CD4-positive, alpha-beta T cell treated with Interleukin-6 for 4 hours (primary cell): Measurements from ENCODE around the gene TTC27.

Source experiments
- DNase-seq: peaks from one replicate; pipeline ENCODE4 v3.0.0-alpha.2; 2020; ENCODE audit warnings: mixed read lengths

Gene TTC27

GRCh38 chr2:32758232-32758631, 130.4 kb downstream of the TTC27 start:
- DNase-seq: no peak

- DNase-seq: no peak
Observed at GRCh38 chr2:32760628-32761027, 132.8 kb downstream of the TTC27 start.

DNA sequence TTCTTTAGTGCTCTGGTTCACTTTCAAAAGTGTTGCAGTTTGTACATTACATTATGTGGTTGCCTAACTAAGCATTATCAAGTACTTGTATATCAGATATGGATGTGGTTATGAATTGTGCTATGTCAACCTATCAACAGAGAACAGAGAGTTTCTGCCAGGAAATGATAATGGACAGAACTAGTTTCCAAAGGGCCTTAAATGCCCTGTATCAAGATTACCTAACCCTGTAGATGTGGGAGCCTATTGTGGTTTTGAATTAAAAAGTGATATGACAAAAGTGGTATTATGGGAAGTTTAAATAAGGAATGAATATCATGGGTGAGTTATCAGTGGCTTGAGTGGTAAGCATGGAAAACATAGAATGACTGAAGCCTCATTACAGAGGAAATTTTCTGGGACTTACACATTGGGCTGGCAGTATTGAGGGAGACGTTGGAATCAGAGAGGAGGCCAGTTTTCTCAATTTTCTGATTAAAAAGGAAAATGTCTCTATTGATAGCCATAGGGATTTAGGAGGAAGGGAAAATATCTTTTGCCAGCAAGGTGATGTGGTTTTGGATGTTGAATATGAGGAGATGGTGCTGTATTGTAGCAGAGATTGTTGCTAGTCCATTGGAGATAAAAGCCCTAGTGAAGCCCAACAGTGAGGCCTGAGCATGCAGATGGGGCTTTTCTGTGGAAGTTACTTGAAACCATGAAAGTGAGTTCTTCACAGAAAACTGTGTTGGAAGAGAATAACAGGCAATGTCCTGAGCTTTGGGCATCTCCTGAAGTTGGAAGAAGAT, 140.7 kb downstream of the TTC27 start:
- DNase-seq: no peak

- DNase-seq: no peak
Observed at GRCh38 chr2:32770360-32770759, 142.5 kb downstream of the TTC27 start.

- DNase-seq: no peak
Observed at GRCh38 chr2:32772638-32773447, 145.0 kb downstream of the TTC27 start.

DNA sequence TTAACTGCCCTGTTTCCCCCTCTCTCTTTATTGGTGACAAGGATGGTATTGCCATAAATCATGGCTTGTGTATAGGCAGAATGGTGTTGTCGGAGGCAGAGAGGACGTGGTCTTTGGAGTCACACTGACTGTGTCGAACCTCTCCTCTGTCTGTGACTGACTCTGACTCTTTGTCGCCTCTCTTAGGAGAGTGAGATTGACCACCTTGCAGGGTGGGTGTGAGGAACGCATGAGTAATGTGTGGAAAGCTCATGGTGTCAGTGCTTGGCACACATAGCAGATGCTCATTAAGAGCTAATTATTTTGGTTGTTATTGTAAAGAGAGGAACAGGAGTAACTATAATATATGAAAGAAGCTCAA, 145.6 kb downstream of the TTC27 start:
- no peak for DNase-seq

DNA sequence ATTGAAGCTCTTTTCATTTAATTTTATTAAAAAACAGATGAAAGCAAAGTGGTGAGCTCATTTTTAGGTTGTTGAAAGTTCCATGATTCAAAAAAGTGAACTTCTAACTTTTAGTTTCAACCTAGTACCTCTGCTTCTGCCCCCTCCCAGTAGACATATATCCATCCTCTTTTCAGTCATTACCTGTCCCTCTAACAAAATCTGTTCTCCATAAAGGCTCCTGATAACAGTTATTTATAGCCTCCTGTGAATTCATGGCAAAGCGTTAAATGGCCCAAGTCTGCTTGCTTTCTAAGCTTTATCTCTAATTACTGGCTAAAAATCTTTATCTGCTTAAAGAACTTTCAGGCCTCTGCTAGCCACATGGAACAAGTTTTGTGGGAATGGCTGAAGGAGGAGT, 148.1 kb downstream of the TTC27 start:
- DNase-seq: no peak

GRCh38 chr2:32777714-32778113, 149.9 kb downstream of the TTC27 start:
- DNase-seq: no peak

GRCh38 chr2:32780961-32781360, 153.1 kb downstream of the TTC27 start:
- no peak for DNase-seq

DNA sequence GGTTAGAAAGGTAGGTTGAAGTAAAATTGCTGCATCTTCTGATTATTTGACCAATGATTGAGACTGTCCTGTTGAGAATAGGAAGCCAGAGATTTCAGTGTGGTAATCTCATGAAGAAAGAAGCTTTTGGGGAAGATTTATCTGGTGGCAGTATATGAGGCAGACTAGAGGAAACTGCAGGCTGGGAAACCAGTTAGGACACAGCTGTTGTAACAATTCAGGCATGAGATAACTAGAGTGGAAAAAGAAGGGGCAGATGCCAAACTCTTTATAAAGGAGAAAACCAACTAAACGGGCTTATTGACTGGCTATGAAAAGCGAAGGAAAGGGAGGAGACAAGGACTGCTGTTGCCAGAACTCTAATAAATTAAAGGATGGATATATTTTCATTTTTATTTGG, 155.6 kb downstream of the TTC27 start:
- no peak for DNase-seq

DNA sequence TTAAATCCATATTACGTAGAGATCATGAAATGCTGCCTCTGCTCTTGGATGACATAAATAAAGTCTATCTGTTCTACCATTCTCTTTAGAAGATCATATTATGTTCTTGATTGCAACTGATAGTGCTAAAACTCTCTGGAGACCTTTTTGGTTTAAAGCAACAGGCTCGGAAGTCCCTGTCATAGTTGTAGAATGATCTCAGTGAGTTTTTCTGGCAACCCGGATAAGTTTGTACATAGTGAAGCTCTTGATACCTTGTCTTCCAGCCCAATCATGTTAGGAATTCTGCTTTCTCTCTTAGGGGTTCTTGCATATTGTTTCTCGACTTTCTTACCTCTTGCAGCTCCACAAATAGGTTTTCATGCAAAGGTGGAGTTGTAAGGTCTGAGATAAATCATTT, 156.1 kb downstream of the TTC27 start:
- no peak for DNase-seq

GRCh38 chr2:32787207-32787606, 159.4 kb downstream of the TTC27 start:
- DNase-seq: no peak

- no peak for DNase-seq
Observed at GRCh38 chr2:32788114-32788513, 160.3 kb downstream of the TTC27 start.

- no peak for DNase-seq
Observed at GRCh38 chr2:32792416-32792815, 164.6 kb downstream of the TTC27 start.

DNA sequence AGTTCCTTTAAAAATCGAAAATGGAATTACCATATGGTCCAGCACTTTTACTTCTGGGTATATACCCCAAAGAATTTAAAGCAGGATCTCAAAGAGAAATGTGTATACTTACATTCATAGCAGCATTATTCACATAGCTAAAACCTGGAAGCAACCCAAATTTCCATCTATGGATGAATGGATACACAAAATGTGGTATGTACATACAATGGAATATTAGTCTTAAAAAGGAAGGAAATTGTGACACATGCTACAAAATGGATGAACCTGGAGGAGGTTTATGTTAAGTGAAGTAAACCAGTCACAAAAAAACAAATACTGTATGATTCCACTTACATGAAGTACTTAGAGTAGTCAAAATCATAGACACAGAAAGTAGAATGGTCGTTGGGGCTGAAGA, 171.0 kb downstream of the TTC27 start:
- no peak for DNase-seq

- DNase-seq: no peak
Observed at GRCh38 chr2:32801741-32802140, 173.9 kb downstream of the TTC27 start.

DNA sequence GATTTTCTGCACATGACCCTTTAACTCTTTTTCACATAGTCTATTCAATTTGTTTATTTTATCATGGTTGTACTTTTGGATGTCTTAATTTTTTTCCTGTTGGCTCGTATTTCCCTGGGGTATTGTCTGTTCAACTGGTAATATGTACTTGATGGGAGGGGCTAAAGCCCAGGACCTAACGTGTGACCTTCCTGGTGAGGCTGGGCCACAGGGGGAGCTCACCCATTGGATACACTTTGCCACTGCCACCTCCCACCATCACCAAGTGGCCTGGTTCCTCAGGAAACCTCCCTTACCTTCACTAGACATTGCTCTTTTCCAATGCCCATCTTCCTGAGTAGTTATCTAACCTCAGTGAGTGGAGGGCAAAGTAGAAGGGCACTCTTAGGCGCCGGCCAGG, 175.0 kb downstream of the TTC27 start:
- no peak for DNase-seq

- DNase-seq: no peak
Observed at GRCh38 chr2:32804205-32804604, 176.4 kb downstream of the TTC27 start.

DNA sequence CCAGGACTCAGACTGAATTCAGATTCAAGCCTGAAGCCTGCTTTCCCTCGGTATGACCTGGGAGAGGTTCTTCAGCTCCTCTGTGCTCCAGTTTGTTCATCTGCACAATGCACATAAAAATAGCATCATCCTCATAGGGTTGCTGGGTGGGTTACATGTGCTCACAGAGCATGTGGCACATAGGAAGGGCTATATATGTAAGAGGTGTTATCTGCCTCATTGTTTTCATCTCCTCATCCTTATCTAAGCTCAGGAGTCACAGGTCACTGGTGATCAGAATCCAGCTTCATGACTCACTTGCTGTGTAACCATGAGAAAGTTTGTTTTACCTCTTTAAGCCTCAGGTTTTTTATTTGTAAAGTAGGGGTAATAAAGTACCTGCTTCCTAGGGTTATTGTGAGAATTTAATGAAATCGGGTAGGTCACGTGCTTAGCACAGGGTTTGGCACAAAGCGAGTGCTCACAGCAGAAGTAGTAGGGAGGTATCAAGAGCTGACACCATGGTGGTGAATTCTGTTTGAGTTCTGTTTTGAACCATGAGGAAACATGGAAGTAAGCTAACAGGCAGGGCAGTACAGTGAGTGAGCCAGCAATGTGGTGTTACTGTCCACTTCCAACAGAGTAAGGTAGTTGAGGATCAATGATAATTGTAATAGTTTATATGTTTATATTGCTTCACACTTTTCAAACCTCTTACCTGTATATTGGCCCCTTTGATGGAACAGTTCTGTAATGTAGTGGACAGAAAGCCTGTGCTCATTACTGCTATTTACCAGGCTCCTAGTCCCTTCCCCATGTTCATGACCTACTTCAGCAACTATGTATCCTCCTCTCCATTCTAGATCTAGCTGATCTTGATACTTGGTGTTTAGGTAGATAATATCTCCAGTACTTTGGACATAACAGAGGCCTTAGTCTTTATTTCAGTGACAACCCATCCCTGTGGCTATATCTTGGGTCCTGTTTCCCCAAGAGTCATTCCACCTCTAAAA, 177.6 kb downstream of the TTC27 start:
- DNase-seq: no peak

DNA sequence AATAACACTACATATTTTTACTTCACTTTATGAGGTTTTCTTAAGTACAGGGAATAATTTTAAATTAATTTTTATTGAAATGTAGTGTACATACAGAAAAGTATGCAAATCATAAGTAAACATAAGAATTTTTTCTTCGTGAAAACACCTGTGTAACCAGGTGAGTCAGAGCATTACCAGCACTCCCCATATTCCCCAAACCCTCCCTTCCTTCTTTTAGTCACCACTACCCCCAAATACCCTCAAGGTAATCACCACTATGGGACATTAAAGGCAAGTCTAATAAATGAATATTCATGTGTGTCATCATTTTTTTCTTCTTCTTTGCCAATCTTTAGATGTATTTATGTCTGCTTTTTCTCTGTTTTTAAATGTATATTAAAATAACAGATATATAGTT, 179.0 kb downstream of the TTC27 start:
- no peak for DNase-seq

DNA sequence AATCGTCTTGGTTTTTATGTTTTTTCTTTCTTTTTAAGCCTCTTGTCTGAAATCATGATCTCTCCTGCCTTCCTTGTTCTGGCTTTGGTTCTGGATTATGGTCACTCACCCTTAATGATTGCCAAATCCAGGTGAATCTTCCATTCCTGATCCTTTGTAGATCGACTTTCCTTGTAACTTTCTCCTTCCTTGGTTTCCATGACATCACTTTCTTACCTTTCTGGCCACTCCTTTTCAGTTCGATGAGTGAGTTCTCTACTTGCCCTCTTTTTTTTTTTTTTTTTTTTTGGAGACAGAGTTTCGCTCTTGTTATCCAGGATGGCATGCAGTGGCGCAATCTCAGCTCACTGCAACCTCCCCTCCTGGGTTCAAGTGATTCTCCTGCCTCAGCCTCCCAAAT, 179.8 kb downstream of the TTC27 start:
- no peak for DNase-seq

DNA sequence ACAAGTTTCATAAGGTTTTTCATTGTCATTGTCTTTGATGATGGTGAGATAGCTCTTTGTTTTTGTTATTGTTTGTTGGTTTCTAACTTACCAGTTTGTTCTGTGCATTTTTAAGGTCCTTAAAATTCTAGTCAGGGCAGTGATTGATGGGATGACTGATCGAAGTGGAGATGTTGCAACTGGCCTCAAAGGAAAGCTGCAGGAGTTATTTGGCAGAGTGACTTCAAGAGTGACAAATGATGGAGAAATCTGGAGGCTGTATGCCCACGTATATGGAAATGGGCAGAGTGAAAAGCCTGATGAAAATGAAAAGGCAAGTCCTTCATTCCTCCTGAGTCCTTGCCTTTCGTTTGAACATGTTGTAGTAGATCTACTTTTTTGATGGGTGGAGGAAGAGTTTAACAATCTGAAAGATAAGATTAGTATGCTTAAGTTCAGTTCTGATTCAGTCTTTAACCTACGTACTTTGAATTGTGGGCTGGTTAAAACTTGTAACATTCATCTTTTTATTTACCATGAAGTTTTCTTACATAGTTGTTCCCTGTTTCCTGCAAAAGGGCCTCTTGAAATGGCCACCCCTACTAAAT, 183.2 kb downstream of the TTC27 start:
- DNase-seq: no peak

- no peak for DNase-seq
Observed at GRCh38 chr2:32811696-32812095, 183.8 kb downstream of the TTC27 start.
